Measurements from ENCODE around the gene WDR72. TPM values are rescaled to one million over a fixed set of nuclear protein-coding genes. Genes with fewer than 3 reads are reported as not detected.

WDR72 gene
- total and polyA plus RNA-seq, 7 donors = not detected

GRCh38 chr15:53658255-53658654 lies 101.2 kb downstream of the WDR72 start:
- TF ChIP-seq CTCF (IDR thresholded peaks at IDR 0.05) = no peak
- Histone ChIP-seq H3K36me3 (ENCODE audit: insufficient read depth in 1 of 2, low read depth in 1 of 2) (no peaks in the 10 kb centered on the region), H3K27ac (no peak overlapping the region), H3K9me3 (no peaks in the 10 kb centered on the region), H3K4me1 (no peaks in the 10 kb centered on the region), H3K4me3 (no peak overlapping the region), H3K27me3 (ENCODE audit: insufficient read depth in 3 of 3, low read length in 2 of 3) (peaks cover 0 to 2% (median 0%) of the 10 kb centered on the region in 3 donors)
- ATAC-seq = no peak
- intact Hi-C loops (cut with DNase I) = no loop called here
- no peak for DNase-seq
- 73 to 81% (median 75%) methylated on average over 2 of the region's 2 CpGs for WGBS, 3 donors

GRCh38 chr15:53648934-53649333 lies 110.5 kb downstream of the WDR72 start:
- ATAC-seq = no peak
- Histone ChIP-seq H3K27me3 (ENCODE audit: insufficient read depth in 3 of 3, low read length in 2 of 3) (no peaks in the 10 kb centered on the region), H3K9me3 (no peaks in the 10 kb centered on the region), H3K36me3 (ENCODE audit: insufficient read depth in 1 of 2, low read depth in 1 of 2) (no peaks in the 10 kb centered on the region), H3K4me1 (no peaks in the 10 kb centered on the region), H3K27ac (no peak overlapping the region), H3K4me3 (no peak overlapping the region)
- intact Hi-C loops (cut with DNase I) = no loop called here
- no peak for DNase-seq
- 81 to 85% (median 84%) methylated on average over 2 of the region's 2 CpGs for WGBS, 3 donors
- TF ChIP-seq CTCF (IDR thresholded peaks at IDR 0.05) = no peak

- WGBS, 3 donors = 30 to 35% (median 32%) methylated on average over 6 of the region's 6 CpGs
- intact Hi-C loops (cut with DNase I) = no loop called here
- DNase-seq (no peak), ATAC-seq (no peak)
- Histone ChIP-seq H3K27me3 (ENCODE audit: insufficient read depth in 3 of 3, low read length in 2 of 3) (no peaks in the 10 kb centered on the region), H3K36me3 (ENCODE audit: insufficient read depth in 1 of 2, low read depth in 1 of 2) (no peaks in the 10 kb centered on the region), H3K4me1 (no peaks in the 10 kb centered on the region), H3K4me3 (no peak overlapping the region), H3K27ac (no peak overlapping the region), H3K9me3 (no peaks in the 10 kb centered on the region)
- TF ChIP-seq CTCF (IDR thresholded peaks at IDR 0.05) = no peak
Observed at GRCh38 chr15:53644660-53645059, 114.8 kb downstream of the WDR72 start.

GRCh38 chr15:53634517-53635106 lies 124.9 kb downstream of the WDR72 start:
- TF ChIP-seq CTCF (IDR thresholded peaks at IDR 0.05) = no peak
- no peaks in the 10 kb centered on the region for H3K36me3 ChIP-seq (ENCODE audit: insufficient read depth in 1 of 2, low read depth in 1 of 2)
- intact Hi-C loops (cut with DNase I) = no loop called here
- no peak overlapping the region for H3K27ac ChIP-seq
- no peaks in the 10 kb centered on the region for H3K4me1 ChIP-seq
- no peak for DNase-seq
- no peaks in the 10 kb centered on the region for H3K27me3 ChIP-seq (ENCODE audit: insufficient read depth in 3 of 3, low read length in 2 of 3)
- 82 to 87% (median 86%) methylated on average over 2 of the region's 2 CpGs for WGBS, 3 donors
- no peak overlapping the region for H3K4me3 ChIP-seq
- no peak for ATAC-seq
- peaks cover 3% of the 10 kb centered on the region for H3K9me3 ChIP-seq

GRCh38 chr15:53627279-53627678 lies 132.2 kb downstream of the WDR72 start:
- TF ChIP-seq CTCF (IDR thresholded peaks at IDR 0.05) = no peak
- H3K9me3 ChIP-seq = peaks cover 3% of the 10 kb centered on the region
- H3K4me1 ChIP-seq = no peaks in the 10 kb centered on the region
- DNase-seq (no peak), ATAC-seq (no peak)
- H3K27me3 ChIP-seq (ENCODE audit: insufficient read depth in 3 of 3, low read length in 2 of 3) = no peaks in the 10 kb centered on the region
- no peaks in the 10 kb centered on the region for H3K36me3 ChIP-seq (ENCODE audit: insufficient read depth in 1 of 2, low read depth in 1 of 2)
- intact Hi-C loops (cut with DNase I) = no loop called here
- 72 to 90% (median 85%) methylated on average over 3 of the region's 3 CpGs for WGBS, 3 donors
- H3K27ac ChIP-seq = no peak overlapping the region
- no peak overlapping the region for H3K4me3 ChIP-seq
